NCI-H774 (cell line): Measurements from ENCODE around the gene SMARCA5.

ENCODE experiments used
- DNase-seq: peaks from one replicate; lab custom pipeline; 2025; lab: John Stamatoyannopoulos, UW

SMARCA5 gene

GRCh38 chr4:143538979-143539669 lies 25.6 kb downstream of the SMARCA5 start:
- no peak for DNase-seq

GRCh38 chr4:143539670-143540023 lies 26.1 kb downstream of the SMARCA5 start:
- DNase-seq: no peak

GRCh38 chr4:143549928-143550327 lies 36.4 kb downstream of the SMARCA5 start:
- no peak for DNase-seq

- DNase-seq: no peak
These were observed 41.5 kb downstream of the SMARCA5 start for GRCh38 chr4:143554728-143555597.

- DNase-seq: no peak
These were observed 42.2 kb downstream of the SMARCA5 start for GRCh38 chr4:143555676-143556075.

- no peak for DNase-seq
These were observed 44.8 kb downstream of the SMARCA5 start for GRCh38 chr4:143558286-143558685.

GRCh38 chr4:143558823-143559756 lies 45.6 kb downstream of the SMARCA5 start:
- DNase-seq: peak; percentile 69

GRCh38 chr4:143559757-143560147 lies 46.2 kb downstream of the SMARCA5 start:
- no peak for DNase-seq

GRCh38 chr4:143564472-143564871 lies 51.0 kb downstream of the SMARCA5 start:
- DNase-seq: no peak

- DNase-seq: no peak
These were observed 61.8 kb downstream of the SMARCA5 start for GRCh38 chr4:143575331-143575730.

GRCh38 chr4:143581331-143581946 lies 67.9 kb downstream of the SMARCA5 start:
- no peak for DNase-seq

GRCh38 chr4:143585548-143585947 lies 72.0 kb downstream of the SMARCA5 start:
- no peak for DNase-seq

GRCh38 chr4:143586080-143586479 lies 72.6 kb downstream of the SMARCA5 start:
- no peak for DNase-seq

GRCh38 chr4:143587703-143588102 lies 74.2 kb downstream of the SMARCA5 start:
- DNase-seq: no peak

- DNase-seq: no peak
These were observed 83.8 kb downstream of the SMARCA5 start for GRCh38 chr4:143597276-143597675.

GRCh38 chr4:143598816-143599215 lies 85.3 kb downstream of the SMARCA5 start:
- DNase-seq: no peak

GRCh38 chr4:143599827-143600226 lies 86.3 kb downstream of the SMARCA5 start:
- no peak for DNase-seq

- DNase-seq: no peak
These were observed 93.0 kb downstream of the SMARCA5 start for GRCh38 chr4:143606480-143606879.
